ENCODE results near the gene NEURL2.

DNA sequence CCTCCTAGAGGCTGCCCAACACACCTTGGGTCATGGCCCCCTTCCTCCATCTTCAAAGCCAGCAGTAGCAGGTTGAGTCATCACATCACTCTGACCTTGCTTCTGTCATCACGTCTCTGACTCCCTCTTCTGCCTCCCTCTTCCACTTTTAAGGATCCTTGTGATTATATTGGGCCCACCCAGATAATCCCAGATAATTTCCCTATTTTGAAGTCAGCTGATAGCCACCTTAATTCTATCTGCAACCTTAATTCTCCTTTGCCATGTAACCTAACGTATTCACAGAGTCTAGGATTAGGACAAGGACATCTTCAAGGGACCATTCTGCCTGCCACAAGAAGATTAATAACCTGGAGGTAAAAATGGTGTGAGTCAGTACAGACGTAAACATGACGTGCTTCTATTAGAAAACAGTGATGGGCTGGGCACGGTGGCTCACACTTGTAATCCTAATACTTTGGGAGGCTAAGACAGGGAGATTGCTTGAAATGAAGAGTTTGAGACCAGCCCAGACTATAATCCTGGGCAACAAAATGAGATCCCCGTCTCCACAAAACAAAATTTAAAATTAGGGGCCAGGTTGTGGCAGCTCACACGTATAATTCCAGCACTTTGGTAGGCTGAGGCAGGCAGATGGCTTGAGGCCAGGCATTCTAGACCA is 30.3 kb downstream of the NEURL2 start:
- no peak for TF ChIP-seq POLR2A (IDR thresholded peaks at IDR 0.05)
- TF ChIP-seq POLR2AphosphoS5 (IDR thresholded peaks at IDR 0.05), result no peak
- TF ChIP-seq, protein P1, sequence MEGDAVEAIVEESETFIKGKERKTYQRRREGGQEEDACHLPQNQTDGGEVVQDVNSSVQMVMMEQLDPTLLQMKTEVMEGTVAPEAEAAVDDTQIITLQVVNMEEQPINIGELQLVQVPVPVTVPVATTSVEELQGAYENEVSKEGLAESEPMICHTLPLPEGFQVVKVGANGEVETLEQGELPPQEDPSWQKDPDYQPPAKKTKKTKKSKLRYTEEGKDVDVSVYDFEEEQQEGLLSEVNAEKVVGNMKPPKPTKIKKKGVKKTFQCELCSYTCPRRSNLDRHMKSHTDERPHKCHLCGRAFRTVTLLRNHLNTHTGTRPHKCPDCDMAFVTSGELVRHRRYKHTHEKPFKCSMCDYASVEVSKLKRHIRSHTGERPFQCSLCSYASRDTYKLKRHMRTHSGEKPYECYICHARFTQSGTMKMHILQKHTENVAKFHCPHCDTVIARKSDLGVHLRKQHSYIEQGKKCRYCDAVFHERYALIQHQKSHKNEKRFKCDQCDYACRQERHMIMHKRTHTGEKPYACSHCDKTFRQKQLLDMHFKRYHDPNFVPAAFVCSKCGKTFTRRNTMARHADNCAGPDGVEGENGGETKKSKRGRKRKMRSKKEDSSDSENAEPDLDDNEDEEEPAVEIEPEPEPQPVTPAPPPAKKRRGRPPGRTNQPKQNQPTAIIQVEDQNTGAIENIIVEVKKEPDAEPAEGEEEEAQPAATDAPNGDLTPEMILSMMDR (IDR thresholded peaks at IDR 0.05 in 8 of 11, conservative IDR thresholded peaks at IDR 0.05 in 3 of 11), result no peak

Data from spleen (tissue), 7 donors.